Sigmoid colon (tissue), 7 donors: Measurements from ENCODE around the gene ABLIM2. TPM values are rescaled to one million over a fixed set of nuclear protein-coding genes. Genes with fewer than 3 reads are reported as not detected.

Experiments used
- DNase-seq: peaks from one replicate; pipeline ENCODE4 v3.0.0-alpha.2; 2019
- H3K27ac ChIP-seq, 4 donors: fragments of 200-600 bp; sonication (generic); one replicate each; pipeline ENCODE4 v1.5.1; 2016 to 2019; ENCODE audit warnings: mild to moderate bottlenecking in 1 of 4
- H3K27me3 ChIP-seq, 3 donors: fragments of 200-600 bp; sonication (generic); one replicate each; pipeline ENCODE4 v1.5.1; 2019; ENCODE audit warnings: mild to moderate bottlenecking in 1 of 3
- H3K36me3 ChIP-seq, 4 donors: fragments of 200-600 bp; sonication (generic); one replicate each; pipeline ENCODE4 v1.5.1; 2016 to 2019
- H3K4me1 ChIP-seq, 4 donors: fragments of 200-600 bp; sonication (generic); one replicate each; pipeline ENCODE4 v1.5.1; 2017 to 2019
- H3K4me3 ChIP-seq, 4 donors: fragments of 200-600 bp; sonication (generic); one replicate each; pipeline ENCODE4 v1.5.1; 2017 to 2019; ENCODE audit warnings: mild to moderate bottlenecking in 2 of 4, moderate library complexity in 1 of 4
- H3K9me3 ChIP-seq, 4 donors: fragments of 200-600 bp in 3 of 4; sonication (generic) in 3 of 4; one replicate each; pipeline versions ENCODE4 v1.5.1 to v1.6.1; 2013 to 2019
- CTCF ChIP-seq, 4 experiments: fragments of 450-650 bp in 3 of 4; fragments of 200-600 bp in 1 of 4; IDR thresholded peaks; one replicate each; pipeline ENCODE4 v1.5.1; 2016 to 2019; ENCODE audit warnings: antibody characterized with exemption in 4 of 4, mild to moderate bottlenecking in 3 of 4, moderate library complexity in 2 of 4
- EP300 ChIP-seq, 4 donors: sonication (generic); formaldehyde crosslinking; IDR thresholded peaks; one replicate each; pipeline ENCODE4 v1.6.1; 2017; ENCODE audit warnings: antibody characterized with exemption in 4 of 4
- POLR2A ChIP-seq, 2 donors: fragments of 450-650 bp; IDR thresholded peaks; one replicate each; pipeline ENCODE4 v1.6.1; 2016; ENCODE audit warnings: antibody characterized with exemption in 2 of 2, mild to moderate bottlenecking in 2 of 2, moderate library complexity in 2 of 2
- POLR2AphosphoS5 ChIP-seq, 4 donors: sonication (generic); formaldehyde crosslinking; IDR thresholded peaks; one replicate each; pipeline ENCODE4 v1.6.1; 2017; ENCODE audit warnings: antibody characterized with exemption in 4 of 4
- WGBS, 2 donors: extraction: QIAGEN DNeasy Blood & Tissue Kit; methylation state at CpG; one replicate each; pipeline ENCODE4 v1.1.7; 2013; 5-methylcytosine and 5-hydroxymethylcytosine counted together
- intact Hi-C: fragments of 100-400 bp; cut with DNase I; formaldehyde crosslinking; loops from one replicate; pipeline ENCODE4 v1.15.1; 2023
- polyA plus RNA-seq, 3 donors: library from polyadenylated mRNA; stranded (reverse); fragments of 200-250 nt; gene quantifications; one replicate each; pipeline ENCODE4 v1.2.3, GENCODE V29; 2013
- total RNA-seq, 4 donors: library from RNA; depleted of rRNA; stranded (reverse); fragments of >200 nt; gene quantifications; one replicate each; pipeline ENCODE4 v1.1.0, GENCODE V29; 2016
- donor health status: healthy with polysubstance abuse.
- donor health status: Bipolar disorder and iron deficiency.
- donor health status: healthy.

The ABLIM2 gene
- total and polyA plus RNA-seq, 7 donors, result 3.1 to 15.0 (median 7.4) TPM

- 81 to 84% methylated on average over 7 of the region's 7 CpGs for WGBS, 2 donors
- Histone ChIP-seq H3K27me3 (peaks cover 2 to 5% (median 2%) of the 10 kb centered on the region in 3 donors), H3K9me3 (peaks cover 0 to under 1% (median 0%) of the 10 kb centered on the region in 4 donors), H3K27ac (no peak overlapping the region), H3K36me3 (no peaks in the 10 kb centered on the region), H3K4me3 (no peak overlapping the region), H3K4me1 (peaks cover 0 to 17% (median 14%) of the 10 kb centered on the region in 4 donors)
- intact Hi-C loops, result no loop called here
- no peak for DNase-seq
- TF ChIP-seq POLR2AphosphoS5 (IDR thresholded peaks at IDR 0.05), result no peak
- no peak for TF ChIP-seq POLR2A (IDR thresholded peaks at IDR 0.05)
- no peak for TF ChIP-seq CTCF (IDR thresholded peaks at IDR 0.05)
- TF ChIP-seq EP300 (IDR thresholded peaks at IDR 0.05), result no peak
Observed at GRCh38 chr4:8163026-8163425, 4.4 kb upstream of the ABLIM2 start.

- intact Hi-C loops, result no loop called here
- no peak overlapping the region for H3K4me3 ChIP-seq
- no peaks in the 10 kb centered on the region for H3K36me3 ChIP-seq
- 75 to 87% methylated on average over 8 of the region's 8 CpGs for WGBS, 2 donors
- H3K9me3 ChIP-seq, result no peaks in the 10 kb centered on the region
- H3K27me3 ChIP-seq, result peaks cover 6 to 9% (median 6%) of the 10 kb centered on the region in 3 donors
- H3K27ac ChIP-seq, result no peak overlapping the region
- no peak for DNase-seq
- no peak for TF ChIP-seq POLR2AphosphoS5 (IDR thresholded peaks at IDR 0.05)
- H3K4me1 ChIP-seq, result peaks cover 0 to 21% (median 18%) of the 10 kb centered on the region in 4 donors
Observed at GRCh38 chr4:8162625-8163024, 4.0 kb upstream of the ABLIM2 start.

- Histone ChIP-seq H3K4me3 (no peak overlapping the region), H3K9me3 (no peaks in the 10 kb centered on the region), H3K36me3 (no peaks in the 10 kb centered on the region), H3K27ac (no peak overlapping the region), H3K27me3 (peaks cover 7 to 12% (median 11%) of the 10 kb centered on the region in 3 donors), H3K4me1 (peaks cover 0 to 25% (median 23%) of the 10 kb centered on the region in 4 donors)
- intact Hi-C loops, result no loop called here
- WGBS, 2 donors, result 19 to 67% methylated on average over 3 of the region's 3 CpGs
- TF ChIP-seq EP300 (IDR thresholded peaks at IDR 0.05) (no peak), CTCF (IDR thresholded peaks at IDR 0.05) (no peak), POLR2AphosphoS5 (IDR thresholded peaks at IDR 0.05) (no peak), POLR2A (IDR thresholded peaks at IDR 0.05) (no peak)
- no peak for DNase-seq
Observed at GRCh38 chr4:8160572-8160971, 2.0 kb upstream of the ABLIM2 start.

- no peak for DNase-seq
- H3K36me3 ChIP-seq, result no peaks in the 10 kb centered on the region
- WGBS, 2 donors, result 87 to 91% methylated on average over 4 of the region's 4 CpGs
- no peaks in the 10 kb centered on the region for H3K9me3 ChIP-seq
- H3K27ac ChIP-seq, result no peak overlapping the region
- peaks cover 7 to 12% (median 11%) of the 10 kb centered on the region in 3 donors for H3K27me3 ChIP-seq
- intact Hi-C loops, result no loop called here
- TF ChIP-seq EP300 (IDR thresholded peaks at IDR 0.05) (no peak), CTCF (IDR thresholded peaks at IDR 0.05) (no peak), POLR2AphosphoS5 (IDR thresholded peaks at IDR 0.05) (no peak)
- no peak overlapping the region for H3K4me3 ChIP-seq
- peaks cover 0 to 25% (median 23%) of the 10 kb centered on the region in 4 donors for H3K4me1 ChIP-seq
Observed at GRCh38 chr4:8160233-8160560, 1.6 kb upstream of the ABLIM2 start.

- peaks cover 7 to 12% (median 11%) of the 10 kb centered on the region in 3 donors for H3K27me3 ChIP-seq
- H3K9me3 ChIP-seq, result no peaks in the 10 kb centered on the region
- H3K27ac ChIP-seq, result peak overlapping the region; percentile 66 to 81 (median 76)
- H3K4me1 ChIP-seq, result peaks cover 0 to 25% (median 23%) of the 10 kb centered on the region in 4 donors
- TF ChIP-seq POLR2AphosphoS5 (IDR thresholded peaks at IDR 0.05), result no peak
- TF ChIP-seq EP300 (IDR thresholded peaks at IDR 0.05), result no peak
- TF ChIP-seq POLR2A (IDR thresholded peaks at IDR 0.05), result no peak
- TF ChIP-seq CTCF (IDR thresholded peaks at IDR 0.05), result no peak
- H3K36me3 ChIP-seq, result no peaks in the 10 kb centered on the region
- intact Hi-C loops, result loop anchor here (5.0 to 10.0 kb wide), 3 partner anchors 107 to 268 kb away; no protein-coding TSS in a partner anchor
- 24 to 35% methylated on average over 13 of the region's 13 CpGs for WGBS, 2 donors
- DNase-seq, result no peak
- peak overlapping the region; percentile 68 to 98 (median 84) for H3K4me3 ChIP-seq
Observed at GRCh38 chr4:8159537-8160232, 1.1 kb upstream of the ABLIM2 start.
